BJ (cell line): ENCODE results near the gene ERICH4. TPM values are rescaled to one million over a fixed set of nuclear protein-coding genes. Genes with fewer than 3 reads are reported as not detected.

Experiments used
- CTCF ChIA-PET: fragments of 350-600 bp; formaldehyde crosslinking; extraction: SDS; loops from one replicate; lab custom pipeline; 2021; ENCODE audit warnings: antibody characterized with exemption, inconsistent platforms; lab: Yijun Ruan, JAX
- POLR2A ChIA-PET: fragments of 300-600 bp; sonication (Branson Sonifier 250); formaldehyde crosslinking; extraction: SDS; loops from one replicate; lab custom pipeline; 2021; ENCODE audit warnings: antibody characterized with exemption; lab: Charles Lee
- DNase-seq: peaks from one replicate; pipeline ENCODE4 v3.0.0-alpha.2; 2011; ENCODE audit warnings: low read depth
- H3K27me3 ChIP-seq: 2 replicates; pipeline ENCODE4 v1.6.0; 2011; ENCODE audit warnings: low read length; ENCODE audit not compliant: control insufficient read depth, insufficient read depth
- H3K36me3 ChIP-seq: 2 replicates; pipeline ENCODE4 v1.5.1; 2011; ENCODE audit warnings: low read length; ENCODE audit not compliant: control insufficient read depth, insufficient read depth
- H3K4me3 ChIP-seq: 2 replicates; pipeline ENCODE4 v1.5.1; 2011; ENCODE audit warnings: low read depth, mild to moderate bottlenecking, control low read depth, low read length
- CTCF ChIP-seq: IDR thresholded peaks from 2 replicates; pipeline ENCODE4 v1.5.1; 2011; ENCODE audit warnings: low read depth, mild to moderate bottlenecking, control low read depth, inconsistent platforms, low read length, moderate library complexity; ENCODE audit not compliant: insufficient read depth
- polyA plus RNA-seq: library from polyadenylated mRNA; depleted of rRNA; stranded (reverse); fragments of >200 nt; gene quantifications from 2 replicates; pipeline ENCODE4 v1.2.3, GENCODE V29; 2011

ERICH4 gene
- polyA plus RNA-seq, 1 experiment: not detected

DNA sequence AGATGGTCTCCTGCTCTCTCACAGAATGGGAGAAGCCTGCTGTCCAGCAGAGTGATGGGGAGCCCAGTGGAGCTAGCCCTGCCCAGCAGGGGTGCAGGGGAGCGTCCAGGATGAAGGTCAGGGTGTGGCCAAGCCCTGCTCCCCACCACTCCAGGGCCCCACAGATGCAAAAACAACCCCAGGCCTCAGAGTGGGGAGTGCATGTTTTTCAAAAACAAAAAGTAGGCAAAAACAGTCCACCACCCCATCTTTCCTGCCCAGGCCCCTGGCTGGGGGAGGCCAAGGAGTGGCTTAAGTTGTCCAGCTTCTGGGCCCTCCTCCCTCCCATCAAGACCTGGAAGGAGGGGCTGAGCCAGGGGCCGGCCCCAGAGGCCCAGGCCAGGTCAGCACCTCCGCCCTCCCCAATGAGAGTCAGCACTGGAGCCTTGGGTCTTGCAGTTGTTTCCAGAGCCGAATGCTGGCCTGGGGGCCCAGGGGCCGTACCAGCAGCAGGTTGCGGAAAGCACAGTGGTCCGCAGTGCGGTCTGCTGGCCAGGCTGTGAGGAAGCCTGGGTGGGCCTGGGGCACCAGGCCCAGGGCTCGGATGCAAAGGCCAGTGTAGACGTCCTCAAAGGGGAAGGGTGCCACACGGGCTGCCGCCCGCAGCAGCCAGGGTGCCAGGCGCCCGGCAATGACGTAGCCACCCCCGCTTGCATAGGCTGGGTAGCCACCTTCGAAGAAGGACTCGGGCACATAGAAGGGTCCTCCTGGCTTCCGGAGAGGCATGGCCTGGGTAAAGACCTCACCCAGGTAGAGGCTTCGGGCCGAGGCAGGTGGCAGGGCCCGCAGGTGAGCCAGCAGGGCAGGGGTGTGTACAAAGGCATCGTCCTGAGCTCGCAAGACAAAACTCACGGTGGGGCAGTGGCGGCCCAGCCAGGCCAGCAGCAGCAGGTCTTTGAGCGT lies 17.5 kb upstream of the ERICH4 start:
- ChIA-PET CTCF (interaction anchor here (0.6 to 0.7 kb wide), 2 partner anchors 17 to 18 kb away, joined by 3 read pairs; no protein-coding TSS in a partner anchor), POLR2A (no interaction called here)
- DNase-seq: no peak
- no peak overlapping the region for H3K4me3 ChIP-seq
- no peak for TF ChIP-seq CTCF
- peaks cover 22% of the 10 kb centered on the region for H3K36me3 ChIP-seq
- H3K27me3 ChIP-seq: no peaks in the 10 kb centered on the region

DNA sequence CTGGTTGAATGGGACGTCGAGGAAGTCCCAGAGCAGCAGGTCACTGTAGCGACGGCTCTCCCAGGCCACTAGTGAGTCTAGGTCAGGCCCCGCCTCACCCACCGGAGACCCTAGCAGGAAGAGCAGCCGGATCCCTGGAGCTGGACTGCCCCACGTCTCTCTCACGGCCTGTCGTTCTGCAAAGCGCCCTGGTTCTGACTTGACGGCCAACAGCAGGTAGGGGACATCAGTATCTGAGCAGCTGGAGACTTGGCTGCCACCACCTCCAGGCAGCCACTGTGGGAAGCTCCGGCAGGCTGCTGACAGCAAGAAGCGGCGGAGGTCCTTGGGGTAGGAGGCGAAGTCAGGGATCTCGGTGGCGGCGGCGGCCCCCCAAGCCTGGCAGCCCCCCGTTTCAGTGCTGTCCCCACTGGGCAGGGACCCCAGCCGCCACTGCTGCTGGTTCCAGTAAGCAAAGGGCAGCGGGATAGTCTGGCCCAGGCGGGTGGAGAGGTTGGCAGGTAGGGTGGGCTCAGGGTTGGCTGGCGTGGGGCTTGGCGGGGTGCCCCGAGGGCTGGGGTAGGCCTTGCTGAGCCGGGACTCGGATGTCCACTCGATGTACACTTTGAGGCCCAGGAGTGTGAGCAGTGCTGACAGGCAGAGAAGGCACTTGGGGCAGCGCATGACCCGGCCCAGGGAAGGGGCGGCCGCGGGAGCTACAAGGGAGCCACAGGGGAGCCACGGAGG lies 16.7 kb upstream of the ERICH4 start:
- POLR2A ChIA-PET: no interaction called here
- peak overlapping the region; percentile 52 for H3K4me3 ChIP-seq
- TF ChIP-seq CTCF: no peak
- H3K27me3 ChIP-seq: no peaks in the 10 kb centered on the region
- CTCF ChIA-PET: interaction anchor here (0.6 to 2.4 kb wide), 6 partner anchors 8 to 168 kb away, joined by 3 to 10 read pairs (median 6); partner anchors contain the start of gene DMAC2
- DNase-seq: no peak
- H3K36me3 ChIP-seq: peaks cover 21% of the 10 kb centered on the region

- ChIA-PET POLR2A (interaction anchor here (0.7 kb wide), 1 partner anchor 74 kb away, joined by 13 read pairs; no protein-coding TSS in a partner anchor), CTCF (interaction anchor here (0.6 to 2.4 kb wide), 6 partner anchors 9 to 168 kb away, joined by 3 to 10 read pairs (median 6); partner anchors contain the start of gene DMAC2)
- no peak for DNase-seq
- Histone ChIP-seq H3K36me3 (peaks cover 22% of the 10 kb centered on the region), H3K4me3 (peak within 1 kb of the TSS; percentile 52), H3K27me3 (no peaks in the 10 kb centered on the region)
- no peak for TF ChIP-seq CTCF
Observed at GRCh38 chr19:41426952-41427646, 15.9 kb upstream of the ERICH4 start, which contains the start of gene B3GNT8. TSS of gene B3GNT8 (minus strand) at chr19:41427374. CDS start at chr19:41426778, 596 bp downstream.

- Histone ChIP-seq H3K4me3 (peak overlapping the region; percentile 52), H3K36me3 (peaks cover 22% of the 10 kb centered on the region), H3K27me3 (no peaks in the 10 kb centered on the region)
- POLR2A ChIA-PET: interaction anchor here (0.7 kb wide), 1 partner anchor 75 kb away, joined by 13 read pairs; no protein-coding TSS in a partner anchor
- no peak for TF ChIP-seq CTCF
- no peak for DNase-seq
- CTCF ChIA-PET: interaction anchor here (1.0 to 2.4 kb wide), 5 partner anchors 11 to 119 kb away, joined by 5 to 10 read pairs (median 6); partner anchors contain the start of gene DMAC2
Observed at GRCh38 chr19:41427647-41428480, 15.1 kb upstream of the ERICH4 start.
